Eye (tissue), 1 donor: Measurements from ENCODE around the gene FARP1.
A peak's percentile ranks its signal among the peaks of the same experiment; 100 is the strongest.

Experiments used
- DNase-seq: peaks from one replicate; pipeline ENCODE4 v3.0.0-alpha.2; 2015

Gene FARP1

GRCh38 chr13:98490195-98490836 is 347.4 kb downstream of the FARP1 start:
- DNase-seq, result no peak

GRCh38 chr13:98490866-98491265 is 348.0 kb downstream of the FARP1 start:
- no peak for DNase-seq

- no peak for DNase-seq
These were observed 349.6 kb downstream of the FARP1 start for GRCh38 chr13:98492335-98493041.

- DNase-seq, result peak; percentile 74
These were observed 350.3 kb downstream of the FARP1 start for GRCh38 chr13:98493042-98493712.

- DNase-seq, result no peak
These were observed 351.9 kb downstream of the FARP1 start for GRCh38 chr13:98494769-98495168.

GRCh38 chr13:98495627-98496478 is 353.0 kb downstream of the FARP1 start:
- DNase-seq, result peak; percentile 57

GRCh38 chr13:98496479-98496791 is 353.5 kb downstream of the FARP1 start:
- DNase-seq, result no peak

- no peak for DNase-seq
These were observed 354.1 kb downstream of the FARP1 start for GRCh38 chr13:98496966-98497365.

GRCh38 chr13:98500963-98501421 is 358.1 kb downstream of the FARP1 start:
- no peak for DNase-seq

GRCh38 chr13:98503175-98504028 is 360.5 kb downstream of the FARP1 start:
- no peak for DNase-seq

GRCh38 chr13:98504029-98504351 is 361.1 kb downstream of the FARP1 start:
- DNase-seq, result no peak

GRCh38 chr13:98504371-98504963 is 361.6 kb downstream of the FARP1 start:
- DNase-seq, result no peak
